Measurements from ENCODE around the gene C1QTNF2.
"Not testable (repeated sequence)": the region's sequence is repeated elsewhere in the genome, so short reads cannot be mapped to it uniquely, and the experiment has no call there.

GRCh38 chr5:160340513-160340912 is 29.9 kb downstream of the C1QTNF2 start:
- TF ChIP-seq, protein P1, sequence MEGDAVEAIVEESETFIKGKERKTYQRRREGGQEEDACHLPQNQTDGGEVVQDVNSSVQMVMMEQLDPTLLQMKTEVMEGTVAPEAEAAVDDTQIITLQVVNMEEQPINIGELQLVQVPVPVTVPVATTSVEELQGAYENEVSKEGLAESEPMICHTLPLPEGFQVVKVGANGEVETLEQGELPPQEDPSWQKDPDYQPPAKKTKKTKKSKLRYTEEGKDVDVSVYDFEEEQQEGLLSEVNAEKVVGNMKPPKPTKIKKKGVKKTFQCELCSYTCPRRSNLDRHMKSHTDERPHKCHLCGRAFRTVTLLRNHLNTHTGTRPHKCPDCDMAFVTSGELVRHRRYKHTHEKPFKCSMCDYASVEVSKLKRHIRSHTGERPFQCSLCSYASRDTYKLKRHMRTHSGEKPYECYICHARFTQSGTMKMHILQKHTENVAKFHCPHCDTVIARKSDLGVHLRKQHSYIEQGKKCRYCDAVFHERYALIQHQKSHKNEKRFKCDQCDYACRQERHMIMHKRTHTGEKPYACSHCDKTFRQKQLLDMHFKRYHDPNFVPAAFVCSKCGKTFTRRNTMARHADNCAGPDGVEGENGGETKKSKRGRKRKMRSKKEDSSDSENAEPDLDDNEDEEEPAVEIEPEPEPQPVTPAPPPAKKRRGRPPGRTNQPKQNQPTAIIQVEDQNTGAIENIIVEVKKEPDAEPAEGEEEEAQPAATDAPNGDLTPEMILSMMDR (conservative IDR thresholded peaks at IDR 0.05; ENCODE audit: low read length), result not testable (repeated sequence)
- TF ChIP-seq EZH2phosphoT487 (IDR thresholded peaks at IDR 0.05; ENCODE audit: borderline replicate concordance), result not testable (repeated sequence)

Measured in Loucy (cell line).